AG04449 (cell line): ENCODE data around the gene ATP13A3.
"Not testable (repeated sequence)": the region's sequence is repeated elsewhere in the genome, so short reads cannot be mapped to it uniquely, and the experiment has no call there.

Experiments used
- CTCF ChIA-PET: fragments of 350-600 bp; formaldehyde crosslinking; extraction: SDS; loops from one replicate; lab custom pipeline; 2021; ENCODE audit warnings: antibody characterized with exemption; lab: Yijun Ruan, JAX
- POLR2A ChIA-PET: fragments of 400-600, 350-600 bp; formaldehyde crosslinking; extraction: SDS; loops from one replicate; lab custom pipeline; 2020; ENCODE audit warnings: antibody characterized with exemption, inconsistent platforms; lab: Yijun Ruan, JAX
- DNase-seq: peaks from one replicate; pipeline ENCODE4 v3.0.0-alpha.2; 2010; ENCODE audit warnings: low read depth, low spot score
- H3K4me3 ChIP-seq: 2 replicates; pipeline ENCODE4 v1.5.1; 2011; ENCODE audit warnings: low read depth, mild to moderate bottlenecking, control low read depth, low read length
- CTCF ChIP-seq: IDR thresholded peaks from one replicate; pipeline ENCODE4 v1.5.1; 2011; ENCODE audit warnings: mild to moderate bottlenecking, moderate library complexity, low read length, control low read depth, inconsistent platforms; ENCODE audit not compliant: insufficient read depth; ENCODE audit errors: missing control alignments

The ATP13A3 gene

GRCh38 chr3:194486540-194487288 is at the start of gene ATP13A3:
Gene ATP13A3 (minus strand): TSS chr3:194487002. CDS start chr3:194462190, 24,812 bp downstream.
- TF ChIP-seq CTCF: no peak
- peak within 1 kb of the TSS; percentile 84 for H3K4me3 ChIP-seq
- CTCF ChIA-PET: interaction anchor here (0.8 to 3.9 kb wide), 4 partner anchors 14 to 108 kb away, joined by 3 to 25 read pairs (median 4); no protein-coding TSS in a partner anchor
- DNase-seq: no peak
- POLR2A ChIA-PET: interaction anchor here (0.6 kb wide), 1 partner anchor 11 kb away, joined by 3 read pairs; no protein-coding TSS in a partner anchor

GRCh38 chr3:194535199-194535598 is 48.4 kb upstream of the ATP13A3 start:
- H3K4me3 ChIP-seq, POLR2A ChIA-PET, DNase-seq, CTCF ChIA-PET: not testable (repeated sequence)

GRCh38 chr3:194534243-194534642 is 47.4 kb upstream of the ATP13A3 start:
- no peak for DNase-seq
- H3K4me3 ChIP-seq: no peak overlapping the region
- CTCF ChIA-PET: no interaction called here
- POLR2A ChIA-PET: no interaction called here
- TF ChIP-seq CTCF: no peak

GRCh38 chr3:194532591-194532990 is 45.8 kb upstream of the ATP13A3 start:
- DNase-seq: no peak
- POLR2A ChIA-PET: interaction anchor here (0.9 kb wide), 1 partner anchor 9 kb away, joined by 3 read pairs; no protein-coding TSS in a partner anchor
- no peak for TF ChIP-seq CTCF
- CTCF ChIA-PET: interaction anchor here (1.2 kb wide), 1 partner anchor 41 kb away, joined by 4 read pairs; no protein-coding TSS in a partner anchor
- no peak overlapping the region for H3K4me3 ChIP-seq

GRCh38 chr3:194527726-194528125 is 40.9 kb upstream of the ATP13A3 start:
- CTCF ChIA-PET: interaction anchor here (0.6 to 1.3 kb wide), 3 partner anchors 14 to 38 kb away, joined by 3 read pairs; no protein-coding TSS in a partner anchor
- POLR2A ChIA-PET: interaction anchor here (1.2 kb wide), 1 partner anchor 32 kb away, joined by 8 read pairs; no protein-coding TSS in a partner anchor

GRCh38 chr3:194526164-194526563 is 39.4 kb upstream of the ATP13A3 start:
- no peak for TF ChIP-seq CTCF
- no peak for DNase-seq
- no peak overlapping the region for H3K4me3 ChIP-seq
- CTCF ChIA-PET: no interaction called here
- POLR2A ChIA-PET: no interaction called here

More at GRCh38 chr3:194527726-194528125, 40.9 kb upstream of the ATP13A3 start:
- TF ChIP-seq CTCF: no peak
- no peak overlapping the region for H3K4me3 ChIP-seq
- no peak for DNase-seq
